A673 (cell line): Measurements from ENCODE around the gene BCAS1.

Source experiments
- EZH2 ChIP-seq: fragments of 200-600 bp; sonication (generic); IDR thresholded peaks from 2 replicates; pipeline ENCODE4 v1.6.1; 2017; ENCODE audit warnings: borderline replicate concordance, low read depth, mild to moderate bottlenecking, mixed read lengths, antibody characterized with exemption, low read length; ENCODE audit not compliant: poor library complexity, severe bottlenecking
- TF ChIP-seq, protein P1 (sequence below): fragments of 300-800, 200-600 bp; sonication (generic); conservative IDR thresholded peaks from 2 replicates; pipeline ENCODE4 v1.5.1; 2017; ENCODE audit warnings: low read depth, mild to moderate bottlenecking, antibody characterized with exemption, low read length, moderate library complexity, mixed read lengths

DNA sequence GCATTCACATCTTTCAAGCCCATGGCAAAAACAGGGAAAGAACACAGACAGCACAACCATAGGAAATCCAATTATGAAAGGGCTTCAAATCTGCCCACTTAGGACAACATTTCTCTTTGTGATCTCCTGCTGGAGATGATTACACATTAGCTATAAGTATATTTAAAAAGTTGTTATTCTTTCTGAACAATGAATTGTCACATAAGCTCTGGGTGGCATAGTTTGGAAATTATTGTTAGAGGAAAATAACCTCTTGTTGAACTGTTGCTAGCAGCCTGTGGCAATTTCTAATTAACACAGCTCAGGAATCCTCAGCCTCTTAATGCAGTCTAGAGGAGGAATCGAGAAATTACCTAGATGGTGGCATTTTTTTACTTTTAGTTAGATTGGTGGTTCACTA lies 54.9 kb downstream of the BCAS1 start:
- TF ChIP-seq EZH2 = no peak
- TF ChIP-seq, protein P1, sequence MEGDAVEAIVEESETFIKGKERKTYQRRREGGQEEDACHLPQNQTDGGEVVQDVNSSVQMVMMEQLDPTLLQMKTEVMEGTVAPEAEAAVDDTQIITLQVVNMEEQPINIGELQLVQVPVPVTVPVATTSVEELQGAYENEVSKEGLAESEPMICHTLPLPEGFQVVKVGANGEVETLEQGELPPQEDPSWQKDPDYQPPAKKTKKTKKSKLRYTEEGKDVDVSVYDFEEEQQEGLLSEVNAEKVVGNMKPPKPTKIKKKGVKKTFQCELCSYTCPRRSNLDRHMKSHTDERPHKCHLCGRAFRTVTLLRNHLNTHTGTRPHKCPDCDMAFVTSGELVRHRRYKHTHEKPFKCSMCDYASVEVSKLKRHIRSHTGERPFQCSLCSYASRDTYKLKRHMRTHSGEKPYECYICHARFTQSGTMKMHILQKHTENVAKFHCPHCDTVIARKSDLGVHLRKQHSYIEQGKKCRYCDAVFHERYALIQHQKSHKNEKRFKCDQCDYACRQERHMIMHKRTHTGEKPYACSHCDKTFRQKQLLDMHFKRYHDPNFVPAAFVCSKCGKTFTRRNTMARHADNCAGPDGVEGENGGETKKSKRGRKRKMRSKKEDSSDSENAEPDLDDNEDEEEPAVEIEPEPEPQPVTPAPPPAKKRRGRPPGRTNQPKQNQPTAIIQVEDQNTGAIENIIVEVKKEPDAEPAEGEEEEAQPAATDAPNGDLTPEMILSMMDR = no peak
